ENCODE data around the gene RAB10. TPM values are rescaled to one million over a fixed set of nuclear protein-coding genes. Genes with fewer than 3 reads are reported as not detected.
"Not testable (repeated sequence)": the region's sequence is repeated elsewhere in the genome, so short reads cannot be mapped to it uniquely, and the experiment has no call there.

Gene RAB10
- total and polyA plus RNA-seq, 8 donors = 101 to 175 (median 127) TPM

DNA sequence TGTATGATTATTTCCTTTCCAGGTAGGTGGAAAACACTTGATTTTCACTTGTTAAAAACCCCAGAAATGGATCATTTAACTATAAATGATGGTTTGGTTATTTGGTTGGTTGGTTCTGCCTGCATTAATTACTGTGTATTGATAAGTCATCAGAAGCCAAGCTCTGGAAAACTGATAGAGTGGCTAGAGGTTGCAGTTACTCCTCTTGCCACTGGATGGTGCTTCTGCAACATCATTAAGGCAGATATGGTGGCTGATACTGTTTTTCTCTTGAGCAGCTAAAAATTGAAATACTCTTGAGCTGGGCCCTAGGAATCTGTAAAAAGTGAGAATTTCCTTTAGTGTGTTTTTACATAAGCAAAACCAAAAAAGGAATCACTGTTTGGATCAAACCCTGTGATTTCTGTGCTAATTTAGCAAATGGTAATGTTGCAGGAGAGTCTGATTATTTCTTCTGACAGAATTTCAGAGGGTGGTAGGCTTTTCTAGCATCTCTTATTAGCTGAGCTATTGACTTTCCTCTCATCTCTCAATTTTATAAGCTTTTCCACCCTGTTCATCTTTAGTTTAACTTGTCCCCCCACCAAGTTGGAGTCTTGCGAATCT is 54.3 kb downstream of the RAB10 start:
- Histone ChIP-seq H3K4me1 (peaks cover 0 to 75% of the 10 kb centered on the region in 2 donors), H3K27me3 (no peaks in the 10 kb centered on the region), H3K36me3 (peaks cover 0 to 7% of the 10 kb centered on the region in 2 donors), H3K9me3 (no peaks in the 10 kb centered on the region), H3K27ac (no peak overlapping the region), H3K4me3 (no peak overlapping the region)
- TF ChIP-seq, protein P1, sequence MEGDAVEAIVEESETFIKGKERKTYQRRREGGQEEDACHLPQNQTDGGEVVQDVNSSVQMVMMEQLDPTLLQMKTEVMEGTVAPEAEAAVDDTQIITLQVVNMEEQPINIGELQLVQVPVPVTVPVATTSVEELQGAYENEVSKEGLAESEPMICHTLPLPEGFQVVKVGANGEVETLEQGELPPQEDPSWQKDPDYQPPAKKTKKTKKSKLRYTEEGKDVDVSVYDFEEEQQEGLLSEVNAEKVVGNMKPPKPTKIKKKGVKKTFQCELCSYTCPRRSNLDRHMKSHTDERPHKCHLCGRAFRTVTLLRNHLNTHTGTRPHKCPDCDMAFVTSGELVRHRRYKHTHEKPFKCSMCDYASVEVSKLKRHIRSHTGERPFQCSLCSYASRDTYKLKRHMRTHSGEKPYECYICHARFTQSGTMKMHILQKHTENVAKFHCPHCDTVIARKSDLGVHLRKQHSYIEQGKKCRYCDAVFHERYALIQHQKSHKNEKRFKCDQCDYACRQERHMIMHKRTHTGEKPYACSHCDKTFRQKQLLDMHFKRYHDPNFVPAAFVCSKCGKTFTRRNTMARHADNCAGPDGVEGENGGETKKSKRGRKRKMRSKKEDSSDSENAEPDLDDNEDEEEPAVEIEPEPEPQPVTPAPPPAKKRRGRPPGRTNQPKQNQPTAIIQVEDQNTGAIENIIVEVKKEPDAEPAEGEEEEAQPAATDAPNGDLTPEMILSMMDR (IDR thresholded peaks at IDR 0.05) = peak; percentile 43 to 63
- ATAC-seq = peak; percentile 64
- DNase-seq = peak in 1 of 4 donors; percentile 5
- intact Hi-C loops (cut with DNase I) = no loop called here

DNA sequence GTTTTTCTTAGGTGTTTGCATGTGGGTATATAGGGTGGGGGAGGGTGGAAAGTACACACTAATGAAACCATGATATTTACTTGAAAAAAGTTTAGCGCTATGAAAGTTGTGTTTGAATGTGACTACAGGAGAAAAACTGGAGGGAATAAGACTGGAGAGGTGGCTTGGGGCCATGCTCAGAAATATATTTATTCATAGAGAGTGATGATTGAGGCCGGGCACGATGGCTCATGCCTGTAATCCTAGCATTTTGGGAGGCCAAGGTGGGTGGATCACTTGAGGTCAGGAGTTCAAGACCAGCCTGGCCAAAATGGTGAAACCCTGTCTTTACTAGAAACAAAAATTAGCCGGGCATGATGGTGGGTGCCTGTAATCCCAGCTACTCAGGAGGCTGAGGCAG is 55.0 kb downstream of the RAB10 start:
- H3K27ac ChIP-seq; DNase-seq; ATAC-seq; intact Hi-C loops (cut with DNase I); H3K27me3 ChIP-seq; H3K9me3 ChIP-seq; H3K4me3 ChIP-seq: not testable (repeated sequence)
- peaks cover 0 to 12% of the 10 kb centered on the region in 2 donors for H3K36me3 ChIP-seq
- peaks cover 0 to 69% of the 10 kb centered on the region in 2 donors for H3K4me1 ChIP-seq

DNA sequence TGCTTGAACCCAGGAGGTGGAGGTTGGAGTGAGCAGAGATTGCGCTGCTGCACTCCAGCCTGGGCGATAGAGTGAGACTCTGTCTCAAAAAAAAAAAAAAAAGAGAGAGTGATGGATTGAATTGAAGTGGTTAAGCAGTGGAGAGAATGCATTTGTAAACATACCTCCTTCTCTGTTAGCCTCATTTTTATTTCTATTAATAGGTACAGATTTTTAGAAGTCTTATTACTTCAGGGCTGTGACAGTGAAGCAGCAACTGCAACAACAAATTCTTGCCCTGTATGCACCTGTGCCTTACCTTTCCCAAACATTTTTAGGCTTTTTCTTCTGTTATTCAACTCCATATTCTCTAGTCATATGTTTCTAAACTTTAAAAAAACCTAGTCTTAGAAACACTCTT is 55.5 kb downstream of the RAB10 start:
- peaks cover 0 to 16% of the 10 kb centered on the region in 2 donors for H3K36me3 ChIP-seq
- no peak for DNase-seq
- H3K9me3 ChIP-seq = no peaks in the 10 kb centered on the region
- H3K4me1 ChIP-seq = peaks cover 0 to 65% of the 10 kb centered on the region in 2 donors
- H3K27me3 ChIP-seq = no peaks in the 10 kb centered on the region
- no peak overlapping the region for H3K27ac ChIP-seq
- peak; percentile 14 for ATAC-seq
- TF ChIP-seq, protein P1 (IDR thresholded peaks at IDR 0.05) = no peak
- H3K4me3 ChIP-seq = no peak overlapping the region
- intact Hi-C loops (cut with DNase I) = no loop called here

DNA sequence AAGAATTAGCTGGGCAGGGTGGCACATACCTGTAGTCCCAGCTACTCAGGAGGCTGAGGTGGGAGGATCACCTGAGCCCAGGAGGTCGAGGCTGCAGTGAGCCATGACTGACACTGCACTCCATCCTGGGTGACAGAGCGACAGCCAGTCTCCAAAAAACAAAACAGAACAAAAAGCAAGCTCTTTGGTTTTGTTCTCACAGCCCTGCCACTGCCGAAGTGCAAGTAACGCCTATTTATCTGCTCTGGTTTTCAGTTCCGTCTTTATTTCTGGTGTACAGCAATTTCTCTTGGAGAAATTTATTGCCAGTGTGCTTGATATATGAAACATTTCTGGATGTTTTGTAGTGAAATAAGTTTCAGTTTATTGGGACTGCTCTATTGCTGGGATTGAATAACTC is 61.9 kb downstream of the RAB10 start:
- no peak overlapping the region for H3K27ac ChIP-seq
- H3K36me3 ChIP-seq = peaks cover 0 to 23% of the 10 kb centered on the region in 2 donors
- H3K27me3 ChIP-seq = no peaks in the 10 kb centered on the region
- intact Hi-C loops (cut with DNase I) = no loop called here
- peaks cover 0 to 10% of the 10 kb centered on the region in 2 donors for H3K4me1 ChIP-seq
- no peak for DNase-seq
- no peak overlapping the region for H3K4me3 ChIP-seq
- no peaks in the 10 kb centered on the region for H3K9me3 ChIP-seq
- ATAC-seq = no peak
- TF ChIP-seq, protein P1 (IDR thresholded peaks at IDR 0.05) = no peak

DNA sequence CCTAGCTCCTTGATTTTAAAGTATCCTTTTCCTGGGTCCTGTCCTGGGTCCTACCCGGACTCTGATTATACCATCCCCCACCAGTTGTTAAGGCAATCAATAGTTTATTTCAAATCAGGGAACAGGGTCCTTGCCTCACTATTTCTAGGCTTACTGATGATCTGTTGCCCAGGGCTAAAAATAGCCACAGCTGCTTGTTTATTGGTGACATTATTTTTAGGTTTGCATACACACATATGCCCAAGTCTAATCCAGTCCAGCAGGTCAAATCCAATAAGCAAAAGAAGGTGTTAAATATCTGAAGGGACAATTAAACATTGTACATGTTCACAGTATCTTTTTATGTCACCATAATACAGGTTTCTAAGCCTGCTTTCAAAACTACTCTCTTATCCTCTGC is 66.0 kb downstream of the RAB10 start:
- H3K4me1 ChIP-seq = peaks cover 0 to 6% of the 10 kb centered on the region in 2 donors
- H3K36me3 ChIP-seq = peaks cover 0 to 26% of the 10 kb centered on the region in 2 donors
- no peak overlapping the region for H3K4me3 ChIP-seq
- H3K27me3 ChIP-seq = no peaks in the 10 kb centered on the region
- DNase-seq (no peak), ATAC-seq (no peak)
- H3K9me3 ChIP-seq = peaks cover 0 to 5% of the 10 kb centered on the region in 2 donors
- TF ChIP-seq, protein P1 (IDR thresholded peaks at IDR 0.05) = no peak
- no peak overlapping the region for H3K27ac ChIP-seq
- intact Hi-C loops (cut with DNase I) = no loop called here

DNA sequence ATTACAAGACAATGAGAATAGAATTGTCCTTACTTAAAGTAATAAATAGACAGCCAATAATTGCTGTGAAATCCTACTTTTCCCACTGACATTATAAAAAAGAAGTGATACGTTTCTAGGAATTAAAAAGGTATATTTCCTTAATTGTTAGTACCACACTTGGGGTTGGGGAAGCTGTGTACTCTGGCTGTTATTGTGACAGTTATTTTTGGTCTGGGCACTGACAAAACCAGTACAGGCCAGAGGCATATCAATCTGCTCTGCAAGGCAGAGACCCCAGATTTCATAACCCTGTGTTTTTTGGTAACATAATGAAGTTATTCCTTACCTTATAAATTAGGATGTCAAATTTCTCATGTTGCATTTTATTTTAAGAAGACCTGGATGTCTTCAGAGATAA is 66.5 kb downstream of the RAB10 start:
- Histone ChIP-seq H3K27ac (no peak overlapping the region), H3K4me1 (peaks cover 0 to 6% of the 10 kb centered on the region in 2 donors), H3K36me3 (peaks cover 0 to 26% of the 10 kb centered on the region in 2 donors), H3K4me3 (no peak overlapping the region), H3K9me3 (peaks cover 0 to 5% of the 10 kb centered on the region in 2 donors), H3K27me3 (no peaks in the 10 kb centered on the region)
- TF ChIP-seq, protein P1 (IDR thresholded peaks at IDR 0.05) = no peak
- no peak for ATAC-seq
- intact Hi-C loops (cut with DNase I) = no loop called here
- no peak for DNase-seq
